GM21528 (cell line): Measurements from ENCODE around the gene ATXN1.
A peak's percentile ranks its signal among the peaks of the same experiment; 100 is the strongest.

Source experiments
- ATAC-seq: cut with Tn5 transposase; IDR thresholded peaks from one replicate; pipeline ENCODE4 v1.9.1; 2021; ENCODE audit warnings: mild to moderate bottlenecking, moderate library complexity; ENCODE audit not compliant: unreplicated experiment, low FRiP score

Gene ATXN1

GRCh38 chr6:16335176-16335575, 426.1 kb downstream of the ATXN1 start:
- no peak for ATAC-seq

- ATAC-seq: no peak
These were observed 426.6 kb downstream of the ATXN1 start for GRCh38 chr6:16334671-16335070.

- ATAC-seq: no peak
These were observed 427.7 kb downstream of the ATXN1 start for GRCh38 chr6:16333580-16333979.

GRCh38 chr6:16332175-16332542, 429.1 kb downstream of the ATXN1 start:
- peak; percentile 78 for ATAC-seq

- ATAC-seq: peak; percentile 51
These were observed 429.7 kb downstream of the ATXN1 start for GRCh38 chr6:16331384-16332174.

GRCh38 chr6:16329233-16329632, 432.0 kb downstream of the ATXN1 start:
- ATAC-seq: no peak

- ATAC-seq: no peak
These were observed 433.4 kb downstream of the ATXN1 start for GRCh38 chr6:16327777-16328325.

- no peak for ATAC-seq
These were observed 434.1 kb downstream of the ATXN1 start for GRCh38 chr6:16326971-16327776.

- no peak for ATAC-seq
These were observed 434.7 kb downstream of the ATXN1 start for GRCh38 chr6:16326531-16326930.

- no peak for ATAC-seq
These were observed 436.5 kb downstream of the ATXN1 start for GRCh38 chr6:16324606-16325225.

- no peak for ATAC-seq
These were observed 437.1 kb downstream of the ATXN1 start for GRCh38 chr6:16324184-16324583.

- peak; percentile 81 for ATAC-seq
These were observed 438.5 kb downstream of the ATXN1 start for GRCh38 chr6:16322666-16323312.

GRCh38 chr6:16321826-16322225, 439.4 kb downstream of the ATXN1 start:
- ATAC-seq: no peak

GRCh38 chr6:16321341-16321710, 439.9 kb downstream of the ATXN1 start:
- ATAC-seq: no peak

GRCh38 chr6:16320533-16321340, 440.5 kb downstream of the ATXN1 start:
- ATAC-seq: peak; percentile 1

GRCh38 chr6:16319813-16320532, 441.3 kb downstream of the ATXN1 start:
- peak; percentile 58 for ATAC-seq

- no peak for ATAC-seq
These were observed 442.1 kb downstream of the ATXN1 start for GRCh38 chr6:16318953-16319720.

- no peak for ATAC-seq
These were observed 442.7 kb downstream of the ATXN1 start for GRCh38 chr6:16318538-16318937.
